HG03442 (cell line): ENCODE results near the gene LPAR6.

ENCODE experiments used
- ATAC-seq: cut with Tn5 transposase; IDR thresholded peaks from one replicate; pipeline ENCODE4 v1.9.1; 2021; ENCODE audit warnings: mild to moderate bottlenecking, moderate library complexity; ENCODE audit not compliant: unreplicated experiment

The LPAR6 gene

DNA sequence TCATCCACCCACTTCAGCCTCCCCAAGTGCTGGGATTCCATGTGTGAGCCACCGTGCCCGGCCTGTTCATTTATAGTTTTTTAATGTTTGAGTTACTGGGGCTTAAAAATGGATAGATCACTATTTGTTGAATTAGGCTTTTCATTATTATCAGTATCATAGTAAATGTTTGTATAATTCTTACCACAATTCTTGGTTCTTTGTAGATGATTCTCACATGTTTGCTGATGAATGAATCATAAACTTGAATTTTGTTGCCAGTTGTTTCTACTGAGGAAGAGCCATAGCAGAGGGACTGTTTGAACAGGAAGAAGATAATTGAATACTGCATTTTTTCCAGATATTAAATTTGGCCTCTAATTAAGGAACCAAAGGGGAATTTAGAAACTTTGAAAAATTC, 2.6 kb upstream of the LPAR6 start:
- no peak for ATAC-seq

DNA sequence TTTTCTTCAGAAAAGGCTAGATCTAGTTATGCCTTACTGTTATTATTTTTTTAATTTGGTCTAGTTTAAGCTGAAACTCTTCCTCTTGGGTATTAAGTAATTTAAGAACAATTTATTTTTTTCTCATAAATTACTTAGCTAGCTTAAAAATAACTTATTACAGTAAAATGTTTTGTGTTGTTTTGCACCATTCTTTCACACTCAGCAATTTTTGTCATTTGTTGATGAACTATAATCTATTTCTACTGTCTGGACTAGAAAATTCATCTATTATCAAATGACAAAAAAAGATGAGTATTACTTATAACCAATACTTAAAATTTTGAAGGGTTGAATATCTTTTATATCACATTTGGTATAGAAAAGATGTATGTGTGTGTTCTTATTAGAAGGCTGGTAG, 1.6 kb upstream of the LPAR6 start:
- no peak for ATAC-seq

DNA sequence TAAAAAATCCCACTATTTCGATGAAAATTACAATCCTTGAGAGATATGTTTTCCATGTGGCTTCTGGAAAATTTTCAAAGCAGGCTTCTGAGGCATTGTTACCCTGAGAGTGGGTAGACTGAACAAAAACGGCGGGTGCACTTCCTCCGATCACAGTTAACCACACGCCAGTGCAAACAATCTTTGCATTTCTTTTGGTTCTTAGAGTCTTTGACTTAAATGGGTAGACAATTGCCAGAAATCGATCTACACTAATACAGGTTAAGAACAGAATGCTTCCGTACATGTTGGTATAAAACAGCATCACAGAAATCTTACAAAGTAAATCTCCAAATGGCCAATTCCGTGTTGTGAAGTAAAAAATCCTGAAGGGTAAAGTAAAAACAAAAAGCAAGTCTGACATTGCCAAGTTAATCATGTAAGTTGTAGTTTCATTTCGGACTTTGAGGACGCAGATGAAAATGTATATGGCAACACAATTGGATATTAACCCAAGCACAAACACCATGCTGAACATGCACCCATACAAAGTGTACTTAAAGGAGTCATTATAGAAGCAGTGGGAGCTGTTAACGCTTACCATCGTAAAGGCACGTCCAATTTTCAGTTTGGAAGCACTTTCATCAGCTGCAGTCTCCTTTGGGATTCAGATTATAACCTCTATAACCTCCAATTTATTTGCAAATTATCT, 927 bp downstream of the LPAR6 start:
- no peak for ATAC-seq

- ATAC-seq = no peak
Measured at GRCh38 chr13:48411147-48411794, 1.6 kb downstream of the LPAR6 start.

GRCh38 chr13:48410199-48410598, 2.7 kb downstream of the LPAR6 start:
- ATAC-seq = no peak

DNA sequence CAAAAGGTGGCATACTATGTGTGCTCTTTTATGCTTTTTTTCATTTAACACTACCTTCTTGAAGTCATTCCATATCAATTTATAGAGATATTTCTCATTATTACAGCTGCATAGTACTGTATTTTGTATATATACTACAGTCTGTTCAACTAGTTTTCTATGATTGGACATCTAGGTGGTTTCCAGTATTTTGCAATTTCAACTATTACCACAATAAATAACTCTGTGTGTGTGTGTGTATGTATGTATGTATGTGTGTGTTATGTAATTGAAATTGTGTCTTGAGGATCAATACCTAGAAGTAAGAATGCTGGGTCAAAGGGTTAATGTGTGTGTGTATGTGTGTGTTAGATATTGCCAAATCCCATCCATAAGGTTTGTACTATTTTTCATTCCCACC, 7.0 kb downstream of the LPAR6 start:
- no peak for ATAC-seq

- ATAC-seq = no peak
Measured at GRCh38 chr13:48404952-48405351, 8.0 kb downstream of the LPAR6 start.

DNA sequence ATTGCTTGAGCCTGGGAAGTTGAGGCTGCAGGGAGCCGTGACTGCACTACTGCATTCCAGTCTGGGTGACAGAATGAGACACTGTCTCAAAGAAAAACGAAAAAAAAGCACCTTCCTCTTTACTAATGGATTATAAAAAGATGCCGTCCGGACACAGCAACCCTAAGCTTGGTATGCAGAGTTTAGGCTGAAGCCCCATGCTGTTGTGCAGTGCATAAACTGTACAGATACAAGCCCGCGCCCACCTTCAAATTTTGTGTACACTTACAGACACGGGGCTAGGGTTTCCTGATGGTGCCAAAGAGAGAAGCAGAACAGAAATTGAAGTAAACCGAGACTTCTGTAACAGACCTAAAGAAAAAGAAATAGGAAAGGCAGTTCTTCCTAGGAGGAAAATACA, 9.0 kb downstream of the LPAR6 start:
- no peak for ATAC-seq

DNA sequence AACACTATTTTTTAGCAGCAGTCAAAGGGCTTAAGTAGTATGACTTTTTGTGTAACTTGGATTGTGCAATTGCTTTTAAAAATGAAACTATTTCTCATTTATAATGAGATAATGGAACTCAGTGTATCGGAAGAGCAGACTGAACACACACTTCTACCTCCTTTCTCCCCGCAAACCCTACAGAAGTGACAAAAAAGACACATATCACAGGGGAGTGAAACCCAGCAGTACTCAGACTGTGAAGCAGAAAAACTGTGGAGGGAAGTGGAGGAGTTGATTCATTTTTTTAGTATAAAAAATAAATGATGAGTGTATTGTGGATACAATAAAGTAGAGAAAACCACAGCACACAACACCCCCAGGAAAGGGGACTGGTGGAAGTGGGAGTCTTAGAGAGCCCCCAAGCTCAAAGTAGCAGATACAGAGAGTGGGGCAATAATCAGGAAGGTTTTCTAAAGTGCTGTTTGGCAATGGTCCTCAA, 9.7 kb downstream of the LPAR6 start:
- ATAC-seq = no peak

- ATAC-seq = no peak
Measured at GRCh38 chr13:48402325-48402932, 10.5 kb downstream of the LPAR6 start.

GRCh38 chr13:48401480-48401879, 11.4 kb downstream of the LPAR6 start:
- no peak for ATAC-seq

DNA sequence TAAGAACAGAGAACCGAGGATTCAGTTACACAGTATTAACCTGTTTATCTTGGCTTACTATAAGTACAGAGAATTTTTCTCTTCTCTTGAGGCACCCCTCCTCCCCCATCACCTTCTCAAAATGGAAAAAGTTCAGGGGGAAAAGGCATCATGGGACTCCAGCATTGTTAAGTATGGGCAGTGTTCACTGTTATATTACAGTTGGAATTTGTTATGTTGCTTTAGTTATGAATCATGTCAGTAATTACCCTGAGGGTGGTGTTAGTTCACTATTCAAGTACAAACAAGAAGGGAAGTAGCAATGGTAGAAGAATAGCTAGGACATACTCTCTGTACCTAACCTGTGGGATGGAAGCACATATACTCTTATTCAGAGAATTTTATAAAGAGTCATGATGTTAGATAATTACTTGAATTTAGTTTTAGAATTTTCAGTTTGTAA, 12.0 kb downstream of the LPAR6 start:
- ATAC-seq = no peak

DNA sequence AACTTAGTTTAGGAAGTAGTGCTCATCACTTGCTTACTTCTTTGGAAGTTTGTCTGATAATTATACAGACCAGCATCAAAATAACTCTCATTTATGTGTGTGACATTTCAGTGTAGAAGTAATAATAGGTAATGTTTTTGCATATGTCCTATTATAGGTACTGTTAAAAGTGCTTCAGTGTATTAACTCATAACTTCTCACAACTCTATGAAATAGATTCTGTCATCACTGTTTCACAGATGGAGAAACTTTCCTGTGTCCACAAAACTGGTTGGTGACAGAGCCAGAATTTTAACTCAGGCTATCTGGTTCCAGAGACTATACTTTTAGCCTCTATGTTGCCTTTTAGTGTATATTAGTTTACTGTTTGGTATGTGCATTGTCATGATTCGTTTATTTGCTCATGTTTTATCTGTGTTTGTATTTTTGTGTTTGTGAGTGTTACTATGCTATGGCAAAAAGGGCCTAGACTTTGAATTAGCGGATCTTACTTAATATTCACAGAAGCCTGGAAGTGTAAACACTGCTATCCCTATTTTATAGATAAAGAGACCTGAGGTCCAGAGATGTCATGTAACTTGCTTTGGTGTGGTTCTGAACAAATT, 12.7 kb downstream of the LPAR6 start:
- ATAC-seq = no peak

- ATAC-seq = no peak
Measured at GRCh38 chr13:48398450-48399095, 14.3 kb downstream of the LPAR6 start.

DNA sequence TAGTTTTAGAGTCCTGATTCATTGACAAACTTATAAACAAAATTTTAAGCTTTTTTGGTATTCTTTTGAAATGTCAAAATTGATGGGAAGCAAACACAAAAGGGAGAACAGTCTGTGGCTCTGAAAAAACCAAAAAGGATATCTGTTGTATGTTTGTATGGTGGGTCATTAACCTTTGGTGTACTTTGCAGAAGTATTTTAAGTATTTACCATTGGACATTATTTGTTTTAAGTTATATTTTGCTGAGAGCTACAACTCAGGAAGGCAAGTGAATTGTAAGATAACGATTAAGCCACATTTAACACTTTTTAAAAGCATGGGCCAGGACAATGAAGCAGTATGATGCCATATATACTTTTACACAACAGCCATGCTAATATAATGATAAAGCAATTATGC, 15.2 kb downstream of the LPAR6 start:
- no peak for ATAC-seq

DNA sequence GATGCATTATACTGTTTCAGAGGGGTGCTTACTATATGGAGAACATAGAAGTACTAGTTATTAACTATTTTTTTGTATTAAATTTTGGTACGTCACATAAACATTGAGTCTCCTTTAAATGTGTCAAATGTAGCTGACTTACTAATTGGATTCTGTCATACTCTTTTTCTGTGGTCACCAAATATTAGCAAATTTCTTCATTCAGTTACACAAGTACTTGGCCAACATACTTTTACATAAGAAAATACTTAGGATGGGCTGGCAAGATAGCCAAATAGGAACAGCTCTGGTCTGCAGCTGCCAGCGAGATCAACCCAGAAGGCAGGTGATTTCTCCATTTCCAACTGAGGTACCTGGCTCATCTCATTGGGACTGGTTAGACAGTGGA, 19.2 kb downstream of the LPAR6 start:
- no peak for ATAC-seq

GRCh38 chr13:48393030-48393697, 19.7 kb downstream of the LPAR6 start:
- ATAC-seq = no peak

DNA sequence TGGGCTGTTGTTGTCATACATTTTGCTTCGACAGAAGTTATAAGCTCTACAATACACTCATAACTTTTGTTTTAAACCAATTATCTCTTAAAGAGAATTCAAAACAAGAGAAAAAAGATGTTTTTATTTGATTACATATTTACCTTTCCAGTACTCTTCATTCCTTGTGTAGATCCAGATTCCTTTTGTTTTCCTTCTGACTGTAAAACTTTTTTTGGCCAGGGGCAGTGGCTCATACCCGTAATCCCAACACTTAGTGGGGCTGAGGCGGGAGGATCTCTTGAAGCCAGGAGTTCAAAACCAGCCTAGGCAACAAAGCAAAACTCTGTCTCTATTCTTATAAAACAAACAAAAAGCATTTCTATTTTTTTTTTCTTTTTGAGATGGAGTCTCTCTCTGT, 21.7 kb downstream of the LPAR6 start:
- no peak for ATAC-seq

GRCh38 chr13:48386816-48387215, 26.1 kb downstream of the LPAR6 start:
- ATAC-seq = no peak

DNA sequence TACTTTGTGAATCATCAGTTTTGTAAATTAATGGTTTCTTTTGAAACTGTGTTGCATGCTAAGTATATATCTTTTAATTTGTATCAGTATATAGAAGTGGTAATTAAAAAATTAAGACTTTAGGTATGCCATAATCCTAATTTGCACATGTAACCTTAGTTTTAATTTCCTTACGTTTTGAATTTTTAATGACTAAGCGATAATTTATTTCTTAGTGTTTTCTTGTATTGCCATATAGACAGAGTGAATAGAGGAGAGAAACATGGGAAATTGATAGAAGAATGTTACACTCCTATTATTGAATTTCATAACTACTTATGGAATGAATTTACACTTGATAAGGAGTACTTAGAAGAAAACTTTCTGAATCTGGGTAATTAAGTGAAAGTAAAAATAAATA, 29.5 kb downstream of the LPAR6 start:
- ATAC-seq = no peak

- ATAC-seq = no peak
Measured at GRCh38 chr13:48380581-48380980, 32.3 kb downstream of the LPAR6 start.
